Measurements from ENCODE around the gene ZBTB44.
A peak's percentile ranks its signal among the peaks of the same experiment; 100 is the strongest.
"Not testable (repeated sequence)": the region's sequence is repeated elsewhere in the genome, so short reads cannot be mapped to it uniquely, and the experiment has no call there.

The ZBTB44 gene

GRCh38 chr11:130314750-130315285 is at the start of gene ZBTB44:
Gene ZBTB44, minus strand, starts transcription at chr11:130314917. Its CDS starts 53,044 bp downstream, at chr11:130261873.
- peak; percentile 97 for DNase-seq

GRCh38 chr11:130359419-130359818 is 44.7 kb upstream of the ZBTB44 start:
- DNase-seq: no peak

- no peak for DNase-seq
Measured at GRCh38 chr11:130358398-130358797, 43.7 kb upstream of the ZBTB44 start.

GRCh38 chr11:130347261-130347660 is 32.5 kb upstream of the ZBTB44 start:
- no peak for DNase-seq

- DNase-seq: no peak
Measured at GRCh38 chr11:130344841-130345240, 30.1 kb upstream of the ZBTB44 start.

GRCh38 chr11:130340671-130341319 is 26.1 kb upstream of the ZBTB44 start:
- no peak for DNase-seq

GRCh38 chr11:130338667-130339066 is 23.9 kb upstream of the ZBTB44 start:
- DNase-seq: no peak

- DNase-seq: no peak
Measured at GRCh38 chr11:130337281-130338089, 22.8 kb upstream of the ZBTB44 start.

- DNase-seq: not testable (repeated sequence)
Measured at GRCh38 chr11:130331397-130331796, 16.7 kb upstream of the ZBTB44 start.

GRCh38 chr11:130330101-130330684 is 15.5 kb upstream of the ZBTB44 start:
- DNase-seq: no peak

GRCh38 chr11:130328420-130328819 is 13.7 kb upstream of the ZBTB44 start:
- DNase-seq: no peak

- no peak for DNase-seq
Measured at GRCh38 chr11:130327716-130328115, 13.0 kb upstream of the ZBTB44 start.

GRCh38 chr11:130325691-130326090 is 11.0 kb upstream of the ZBTB44 start:
- no peak for DNase-seq

GRCh38 chr11:130323452-130324450 is 9.0 kb upstream of the ZBTB44 start:
- no peak for DNase-seq

- DNase-seq: no peak
Measured at GRCh38 chr11:130322126-130322525, 7.4 kb upstream of the ZBTB44 start.

GRCh38 chr11:130318031-130318673 is 3.4 kb upstream of the ZBTB44 start:
- no peak for DNase-seq

GRCh38 chr11:130315354-130315970 is 745 bp upstream of the ZBTB44 start:
- peak; percentile 35 for DNase-seq

- DNase-seq: no peak
Measured at GRCh38 chr11:130314184-130314749, 450 bp downstream of the ZBTB44 start.

- no peak for DNase-seq
Measured at GRCh38 chr11:130313383-130314183, 1.1 kb downstream of the ZBTB44 start.

- DNase-seq: no peak
Measured at GRCh38 chr11:130312046-130312445, 2.7 kb downstream of the ZBTB44 start.

Data from femur (tissue), 1 donor.